CD4-positive, alpha-beta T cell treated with Interleukin-1 beta for 1 hour (primary cell): ENCODE measurements around the gene CPA2.

Experiments
- DNase-seq, 2 donors: peaks; one replicate each; pipeline ENCODE4 v3.0.0-alpha.2; 2020 to 2022

CPA2 gene

DNA sequence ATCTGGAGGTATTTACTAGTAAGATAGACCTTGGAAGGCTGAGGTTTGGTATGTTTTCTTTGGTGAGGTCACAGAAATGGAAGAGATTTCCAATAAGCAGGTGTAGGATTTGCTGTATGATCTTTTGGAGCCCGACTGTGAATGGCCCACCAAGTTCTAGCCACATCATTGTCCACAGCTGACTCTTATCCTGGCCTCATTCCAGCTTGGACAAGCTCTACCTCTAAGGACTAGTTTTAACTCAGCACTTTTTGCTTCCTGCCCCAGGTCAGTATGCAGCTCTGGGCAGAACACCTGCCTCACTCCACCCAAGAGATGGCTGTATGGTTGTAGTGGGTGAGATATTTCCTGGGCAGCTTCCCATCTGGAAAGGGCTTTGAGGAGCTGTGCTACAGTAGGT, 20.2 kb downstream of the CPA2 start:
- DNase-seq = no peak

DNA sequence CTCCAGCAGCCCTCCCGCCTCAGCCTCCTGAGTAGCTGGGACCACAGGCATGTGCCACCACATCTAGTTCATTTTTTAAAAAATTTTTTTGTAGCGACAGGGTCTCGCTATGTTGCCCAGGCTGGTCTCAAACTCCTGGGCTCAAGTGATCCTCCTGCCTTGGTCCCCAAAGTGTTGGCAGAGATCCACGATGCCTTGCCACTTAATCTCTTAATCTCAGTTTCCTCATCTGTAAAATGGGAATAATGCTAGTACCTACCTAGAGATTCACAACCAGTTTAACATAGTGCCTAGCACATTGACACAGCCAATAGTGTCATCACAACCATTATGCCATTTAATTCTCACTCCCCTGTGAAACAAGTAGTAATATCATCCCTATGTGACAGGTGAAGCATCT, 21.5 kb downstream of the CPA2 start:
- DNase-seq = no peak

DNA sequence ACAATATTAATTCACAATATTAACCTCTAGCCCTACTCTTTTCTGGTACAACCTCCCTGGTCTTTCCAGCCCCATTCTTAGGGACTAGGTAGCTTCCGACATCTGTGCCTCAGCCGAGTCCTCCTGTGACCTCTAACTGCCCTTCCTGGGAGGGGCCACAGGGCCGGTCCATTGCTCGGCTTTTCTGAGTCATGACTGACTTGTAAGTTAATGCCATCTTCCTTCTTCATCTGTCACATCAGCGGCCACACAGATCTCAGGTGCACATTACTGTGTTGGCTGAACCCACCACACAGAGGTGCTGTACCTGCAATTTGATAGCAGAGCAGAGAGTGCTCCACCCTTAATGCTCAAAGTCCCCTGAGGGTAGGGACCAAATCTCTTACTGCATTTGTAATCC, 22.2 kb downstream of the CPA2 start:
- DNase-seq = no peak

- DNase-seq = no peak
These were observed 22.8 kb downstream of the CPA2 start for GRCh38 chr7:130289478-130289877.

DNA sequence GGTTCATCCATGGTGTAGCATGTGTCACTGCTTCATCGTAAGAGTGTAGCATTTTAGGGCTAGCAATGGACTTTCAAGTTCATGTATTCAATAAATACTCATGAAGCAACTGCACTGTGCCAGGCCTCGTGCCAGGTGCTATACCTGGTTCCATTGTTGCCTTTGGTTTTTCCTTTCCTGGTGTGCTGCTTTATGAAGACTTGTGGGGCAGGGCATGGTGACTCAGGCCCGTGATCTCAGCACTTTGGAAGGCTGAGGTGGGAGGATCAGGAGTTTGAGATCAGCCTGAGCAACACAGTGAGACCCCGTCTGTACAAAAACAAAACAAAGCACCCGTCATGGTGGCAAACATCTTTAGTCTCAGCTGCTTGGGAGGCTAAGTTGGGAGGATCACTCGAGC, 24.1 kb downstream of the CPA2 start:
- DNase-seq = no peak

GRCh38 chr7:130292682-130293257, 26.1 kb downstream of the CPA2 start, which contains the start of gene CPA4:
Gene CPA4 (plus strand): TSS chr7:130293161. CDS start chr7:130293181, 20 bp downstream.
- DNase-seq = no peak

DNA sequence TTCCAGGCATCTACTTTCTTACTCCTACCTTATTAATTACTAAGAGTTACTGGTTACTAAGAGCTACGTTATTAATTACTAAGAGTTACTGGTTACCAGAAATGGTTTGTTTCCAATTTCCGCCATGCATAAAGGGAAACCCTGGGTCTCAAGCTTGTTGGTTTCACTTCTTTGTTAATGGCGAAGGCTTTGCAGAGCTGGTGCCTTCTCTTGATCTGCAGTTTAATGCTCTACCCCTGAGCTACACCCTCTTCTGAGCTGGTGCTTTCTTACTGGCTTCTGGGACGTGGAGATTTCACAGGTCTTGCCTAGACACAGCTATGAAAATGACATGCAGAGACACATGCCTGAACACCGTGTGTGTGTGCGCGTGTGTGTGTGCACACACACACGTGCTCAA, 26.9 kb downstream of the CPA2 start:
- no peak for DNase-seq

DNA sequence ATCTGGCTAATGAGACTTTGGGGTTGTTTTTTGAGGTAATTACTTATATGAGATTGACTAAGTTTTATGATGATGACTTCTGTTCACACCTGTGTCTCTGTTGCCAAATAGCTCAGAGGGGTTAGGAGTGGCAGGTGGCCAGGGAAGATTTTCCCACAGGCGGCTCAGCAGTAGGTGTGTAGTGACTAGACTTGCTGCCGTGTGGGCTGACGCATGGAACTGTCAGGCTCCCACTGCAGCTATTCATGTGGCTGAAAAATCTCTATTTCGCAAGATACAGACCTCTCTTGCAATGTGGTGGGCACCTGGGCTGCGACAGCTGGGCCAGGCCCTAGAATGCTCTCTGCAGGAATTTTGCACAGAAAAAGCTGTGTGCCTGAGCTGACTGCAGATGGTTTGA, 27.7 kb downstream of the CPA2 start:
- no peak for DNase-seq

DNA sequence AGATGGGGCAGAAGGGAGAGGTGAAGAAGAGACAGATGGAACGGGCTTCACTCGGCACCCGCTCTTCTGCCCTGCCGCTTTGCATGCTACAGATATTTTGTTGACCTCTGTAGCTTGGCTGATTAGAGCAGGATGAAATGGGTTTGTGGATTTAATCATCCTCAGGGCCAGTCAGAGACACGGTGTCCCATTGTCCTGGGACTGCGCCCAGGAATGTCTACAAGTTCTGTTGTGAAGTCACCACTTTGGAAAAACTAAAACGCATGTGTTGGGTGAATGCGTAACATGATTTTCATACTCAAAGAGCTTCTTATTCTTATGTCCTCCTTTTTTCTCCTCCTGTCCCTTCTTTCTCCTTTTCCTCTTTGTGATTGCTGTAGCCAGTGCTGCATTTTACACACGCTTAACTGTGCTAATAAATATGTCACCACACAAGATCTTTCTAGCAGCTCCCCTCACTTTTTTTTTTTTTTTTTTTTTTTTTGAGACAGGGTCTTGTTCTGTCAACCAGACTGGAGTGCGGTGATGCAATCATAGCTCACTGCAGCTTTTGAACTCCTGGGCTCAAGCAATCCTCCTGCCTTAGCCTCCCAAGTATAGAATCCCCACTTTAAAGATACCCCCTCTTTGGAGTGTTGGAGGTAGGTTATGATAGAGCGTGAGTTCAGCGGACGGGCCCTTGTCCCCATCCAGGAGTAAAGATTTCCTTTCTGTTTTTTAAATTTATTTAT, 29.7 kb downstream of the CPA2 start:
- no peak for DNase-seq

GRCh38 chr7:130297628-130298543, 31.2 kb downstream of the CPA2 start:
- no peak for DNase-seq

GRCh38 chr7:130298544-130299326, 32.1 kb downstream of the CPA2 start:
- DNase-seq = no peak

GRCh38 chr7:130299866-130300265, 33.2 kb downstream of the CPA2 start:
- DNase-seq = no peak

DNA sequence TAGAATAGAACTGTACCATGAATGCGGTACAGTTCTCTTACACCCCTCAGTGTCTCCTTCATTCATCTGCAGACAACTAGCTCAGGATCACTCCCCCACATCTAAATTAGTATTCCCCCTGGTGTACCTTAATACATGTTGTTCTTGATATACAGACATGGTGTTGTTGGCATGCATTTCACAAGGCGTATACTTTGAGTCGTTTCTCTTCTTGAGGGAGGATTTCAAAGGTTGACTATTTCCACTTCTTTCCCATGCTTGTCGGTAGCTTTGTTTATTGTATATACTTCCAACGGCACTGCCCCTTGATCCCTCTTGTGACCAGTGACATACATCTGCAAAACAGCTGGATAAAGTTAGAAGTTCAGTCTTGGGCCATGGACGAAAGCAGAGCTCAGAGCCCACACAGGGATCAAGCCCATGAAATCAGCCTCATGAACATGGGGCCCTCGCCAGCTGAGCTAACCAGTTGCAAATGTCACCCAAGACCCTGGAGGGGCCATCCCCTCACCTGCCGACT, 34.9 kb downstream of the CPA2 start:
- DNase-seq = no peak

DNA sequence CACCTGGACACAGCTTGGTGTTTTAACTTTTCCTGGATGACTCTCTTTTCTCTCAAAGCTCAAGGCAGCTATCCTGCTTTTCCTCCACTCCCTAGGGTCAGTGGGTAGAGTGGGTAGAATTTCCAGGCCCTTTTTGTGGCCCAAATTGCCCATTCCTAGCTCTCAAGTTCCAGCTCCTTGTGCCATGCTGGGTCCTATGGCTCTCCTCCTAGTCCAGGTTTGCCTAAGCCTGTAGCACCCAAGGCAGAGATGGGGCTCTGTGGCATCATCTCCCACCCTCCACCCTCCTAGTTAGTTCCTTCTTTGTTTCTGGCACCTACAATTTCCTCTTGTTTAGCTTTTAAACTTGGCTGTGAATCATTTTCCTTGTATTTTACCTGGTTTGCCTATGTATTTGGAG, 36.0 kb downstream of the CPA2 start:
- DNase-seq = no peak

GRCh38 chr7:130303127-130303526, 36.5 kb downstream of the CPA2 start:
- no peak for DNase-seq

DNA sequence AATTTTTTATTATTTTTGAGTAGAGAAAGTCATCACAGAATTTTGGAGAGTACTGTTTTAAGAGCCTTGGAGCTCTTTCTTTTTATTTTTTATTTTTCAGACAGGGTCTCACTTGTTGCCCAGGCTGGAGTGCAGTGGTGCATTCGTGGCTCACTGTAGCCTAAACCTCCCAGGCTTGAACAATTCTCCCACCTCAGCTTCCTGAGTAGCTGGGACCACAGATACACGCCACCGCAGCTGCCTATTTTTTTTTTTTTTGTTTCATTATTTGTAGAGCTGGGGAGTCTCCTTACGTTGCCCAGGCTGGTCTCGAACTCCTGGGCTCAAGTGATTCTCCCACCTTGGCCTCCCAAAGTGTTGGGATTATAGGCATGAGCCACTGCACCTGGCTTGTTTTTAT, 36.9 kb downstream of the CPA2 start:
- no peak for DNase-seq

- no peak for DNase-seq
These were observed 37.3 kb downstream of the CPA2 start for GRCh38 chr7:130303982-130304381.

DNA sequence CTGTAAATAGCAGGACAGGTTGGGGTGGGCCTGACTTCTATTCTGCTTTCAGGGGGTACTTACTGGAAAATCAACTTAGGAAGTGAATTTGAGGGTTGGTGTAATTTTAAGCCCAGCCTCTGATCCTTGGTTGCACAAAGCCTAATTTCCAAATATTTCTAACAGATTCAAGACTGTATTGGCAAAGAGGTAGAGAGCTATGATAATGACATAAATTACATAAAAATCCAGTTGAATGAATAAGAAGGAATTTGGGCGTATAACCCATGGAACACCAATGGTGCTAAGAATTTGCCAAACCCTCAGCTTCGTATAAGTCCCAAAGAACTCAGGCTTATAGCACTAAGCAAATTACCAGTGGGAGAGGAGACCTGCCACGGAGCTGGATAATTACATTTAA, 38.2 kb downstream of the CPA2 start:
- no peak for DNase-seq

GRCh38 chr7:130305433-130306042, 38.9 kb downstream of the CPA2 start:
- no peak for DNase-seq

DNA sequence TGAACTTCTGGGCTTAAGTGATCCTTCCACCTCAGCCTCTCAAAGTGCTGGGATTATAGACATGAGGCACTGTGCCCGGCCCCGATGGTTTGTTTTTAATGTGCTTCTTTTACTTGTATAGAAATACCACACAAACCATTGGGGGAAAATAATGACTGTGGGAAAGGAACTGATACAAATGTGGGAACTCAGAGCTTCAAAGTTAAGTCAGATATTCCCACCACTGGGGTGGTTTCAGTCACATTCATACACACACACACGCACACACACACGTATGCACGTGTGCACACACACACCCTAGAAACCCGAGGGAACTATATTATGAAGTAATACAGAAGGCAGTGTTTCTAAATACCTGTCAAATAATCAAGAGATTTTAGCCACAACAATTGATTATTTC, 43.3 kb downstream of the CPA2 start:
- no peak for DNase-seq

DNA sequence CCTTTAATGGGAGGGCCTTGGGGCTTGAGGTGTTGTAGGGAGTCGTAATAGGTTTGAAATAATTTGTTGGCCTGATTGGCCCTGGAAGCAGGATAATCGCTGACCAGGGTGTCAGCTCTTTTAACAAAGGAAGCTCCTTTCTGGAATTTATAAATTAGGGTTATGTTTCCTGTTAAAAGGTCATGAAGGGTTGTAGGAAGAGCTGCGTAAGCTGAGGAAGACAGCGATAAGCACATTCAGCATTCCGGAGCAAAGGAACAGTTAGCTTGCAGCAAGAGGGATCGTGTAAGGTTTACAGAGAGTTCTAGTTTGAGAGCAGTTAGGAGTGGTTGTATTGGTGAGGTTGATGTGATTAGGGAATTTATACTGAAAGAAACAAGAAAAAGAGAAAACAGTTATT, 47.6 kb downstream of the CPA2 start:
- DNase-seq = no peak

GRCh38 chr7:130319541-130319940, 52.9 kb downstream of the CPA2 start:
- DNase-seq = no peak
